HG02642 (cell line): ENCODE results near the gene STRIP1.

Experiments
- ATAC-seq: cut with Tn5 transposase; IDR thresholded peaks from one replicate; pipeline ENCODE4 v1.9.1; 2021; ENCODE audit warnings: mild to moderate bottlenecking; ENCODE audit not compliant: unreplicated experiment, poor library complexity

STRIP1 gene

GRCh38 chr1:110088739-110089316, 54.4 kb downstream of the STRIP1 start:
- no peak for ATAC-seq

- ATAC-seq, result no peak
Measured at GRCh38 chr1:110089561-110090275, 55.3 kb downstream of the STRIP1 start.

- ATAC-seq, result no peak
Measured at GRCh38 chr1:110091381-110091780, 57.0 kb downstream of the STRIP1 start.

GRCh38 chr1:110091791-110092190, 57.4 kb downstream of the STRIP1 start:
- no peak for ATAC-seq

GRCh38 chr1:110092991-110093390, 58.6 kb downstream of the STRIP1 start:
- ATAC-seq, result no peak

- ATAC-seq, result no peak
Measured at GRCh38 chr1:110094931-110095654, 60.7 kb downstream of the STRIP1 start.

- no peak for ATAC-seq
Measured at GRCh38 chr1:110097507-110098221, 63.2 kb downstream of the STRIP1 start.

GRCh38 chr1:110098222-110099026, 64.0 kb downstream of the STRIP1 start:
- ATAC-seq, result no peak

- no peak for ATAC-seq
Measured at GRCh38 chr1:110100335-110100734, 65.9 kb downstream of the STRIP1 start.

GRCh38 chr1:110102081-110102480, 67.7 kb downstream of the STRIP1 start:
- no peak for ATAC-seq
